Body of pancreas (tissue), 4 donors: ENCODE measurements around the gene MMD2. TPM values are rescaled to one million over a fixed set of nuclear protein-coding genes. Genes with fewer than 3 reads are reported as not detected.

Source experiments
- ATAC-seq: fragments of 150-250 bp; one replicate; pipeline ENCODE4 v1.9.1; 2016
- DNase-seq, 4 donors: peaks; one replicate each; pipeline ENCODE4 v3.0.0-alpha.2; 2019
- H3K27ac ChIP-seq, 4 donors: fragments of 200-600 bp; sonication (generic); 1 replicate in 3 of 4; 2 replicates in 1 of 4; pipeline versions ENCODE4 v1.5.1 to v1.6.1; 2016 to 2019; ENCODE audit warnings: mild to moderate bottlenecking in 1 of 4, mixed read lengths in 1 of 4, moderate library complexity in 1 of 4
- H3K27me3 ChIP-seq, 2 donors: fragments of 200-600 bp; sonication (generic); one replicate each; pipeline ENCODE4 v1.6.0; 2016; ENCODE audit warnings: mild to moderate bottlenecking in 1 of 2
- H3K36me3 ChIP-seq, 2 donors: fragments of 200-600 bp; sonication (generic); replicated peaks in 1 of 2; 2 replicates each; pipeline ENCODE4 v1.5.1; 2016; ENCODE audit warnings: low read depth in 2 of 2; ENCODE audit not compliant: insufficient read depth in 1 of 2
- H3K4me1 ChIP-seq: fragments of 200-600 bp; sonication (generic); one replicate; pipeline ENCODE4 v1.6.0; 2016
- H3K4me3 ChIP-seq, 2 donors: fragments of 200-600 bp; sonication (generic); 1 replicate in 1 of 2; 2 replicates in 1 of 2; pipeline ENCODE4 v1.5.1; 2016 to 2019
- H3K9me3 ChIP-seq, 3 donors: fragments of 200-600 bp; sonication (generic); 1 replicate in 2 of 3; 2 replicates in 1 of 3; pipeline ENCODE4 v1.5.1; 2016
- POLR2A ChIP-seq, 3 donors: fragments of 450-650 bp; IDR thresholded peaks; one replicate each; pipeline ENCODE4 v1.6.1; 2016; ENCODE audit warnings: antibody characterized with exemption in 3 of 3, mild to moderate bottlenecking in 2 of 3
- WGBS, 2 donors: methylation state at CpG; one replicate each; pipeline ENCODE4 v1.1.5; 2017; 5-methylcytosine and 5-hydroxymethylcytosine counted together
- intact Hi-C: fragments of 100-400 bp; cut with DNase I; formaldehyde crosslinking; loops from one replicate; pipeline ENCODE4 v1.15.1; 2023
- total RNA-seq, 2 donors: library from RNA; depleted of rRNA; stranded (reverse); fragments of >200 nt; gene quantifications; one replicate each; pipeline ENCODE4 v1.1.0, GENCODE V29; 2016
- TF ChIP-seq, protein P1 (sequence below), 7 experiments: fragments of 450-650 bp in 4 of 7; fragments of 200-600 bp in 3 of 7; sonication (generic) in 3 of 7; IDR thresholded peaks; one replicate each; pipeline ENCODE4 v1.5.1; 2016 to 2019; ENCODE audit warnings: antibody characterized with exemption in 7 of 7

The MMD2 gene
- total RNA-seq, 2 donors from 2014 or later, result not detected

DNA sequence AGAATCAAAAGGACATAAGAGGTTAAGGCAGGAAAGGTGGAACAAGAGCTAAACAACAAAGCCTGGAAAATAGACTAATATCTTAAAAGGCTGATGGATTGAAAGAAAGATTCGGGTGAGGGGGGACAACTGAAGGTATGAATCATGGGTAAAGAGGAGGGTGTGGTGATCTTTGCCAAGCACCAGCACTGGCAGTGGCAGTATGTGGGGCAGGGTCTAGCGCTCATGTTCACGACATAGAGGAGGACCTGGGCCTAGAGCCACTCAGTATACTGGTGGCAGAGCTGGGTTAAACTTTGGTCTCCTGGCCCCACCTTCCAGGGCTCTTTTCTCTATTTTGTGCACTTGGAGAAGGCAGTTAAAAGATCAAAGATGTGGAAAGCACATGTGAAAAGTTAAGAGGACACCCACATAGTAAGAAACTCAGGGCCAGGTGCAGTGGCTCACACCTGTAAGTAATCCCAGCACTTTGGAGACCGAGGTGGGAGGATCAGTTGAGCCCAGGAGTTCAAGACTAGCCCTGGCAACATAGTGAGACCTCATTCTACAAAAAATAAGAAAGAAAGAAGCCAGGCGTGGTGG is 40.5 kb upstream of the MMD2 start:
- 89 to 92% methylated on average over 5 of the region's 5 CpGs for WGBS, 2 donors
- Histone ChIP-seq H3K9me3 (no peaks in the 10 kb centered on the region), H3K4me1 (no peaks in the 10 kb centered on the region), H3K27me3 (no peaks in the 10 kb centered on the region), H3K27ac (no peak overlapping the region), H3K4me3 (no peak overlapping the region), H3K36me3 (peaks cover 0 to 6% of the 10 kb centered on the region in 2 donors)
- DNase-seq (no peak), ATAC-seq (no peak)
- TF ChIP-seq, protein P1, sequence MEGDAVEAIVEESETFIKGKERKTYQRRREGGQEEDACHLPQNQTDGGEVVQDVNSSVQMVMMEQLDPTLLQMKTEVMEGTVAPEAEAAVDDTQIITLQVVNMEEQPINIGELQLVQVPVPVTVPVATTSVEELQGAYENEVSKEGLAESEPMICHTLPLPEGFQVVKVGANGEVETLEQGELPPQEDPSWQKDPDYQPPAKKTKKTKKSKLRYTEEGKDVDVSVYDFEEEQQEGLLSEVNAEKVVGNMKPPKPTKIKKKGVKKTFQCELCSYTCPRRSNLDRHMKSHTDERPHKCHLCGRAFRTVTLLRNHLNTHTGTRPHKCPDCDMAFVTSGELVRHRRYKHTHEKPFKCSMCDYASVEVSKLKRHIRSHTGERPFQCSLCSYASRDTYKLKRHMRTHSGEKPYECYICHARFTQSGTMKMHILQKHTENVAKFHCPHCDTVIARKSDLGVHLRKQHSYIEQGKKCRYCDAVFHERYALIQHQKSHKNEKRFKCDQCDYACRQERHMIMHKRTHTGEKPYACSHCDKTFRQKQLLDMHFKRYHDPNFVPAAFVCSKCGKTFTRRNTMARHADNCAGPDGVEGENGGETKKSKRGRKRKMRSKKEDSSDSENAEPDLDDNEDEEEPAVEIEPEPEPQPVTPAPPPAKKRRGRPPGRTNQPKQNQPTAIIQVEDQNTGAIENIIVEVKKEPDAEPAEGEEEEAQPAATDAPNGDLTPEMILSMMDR (IDR thresholded peaks at IDR 0.05), result no peak
- TF ChIP-seq POLR2A (IDR thresholded peaks at IDR 0.05), result no peak
- intact Hi-C loops, result no loop called here

DNA sequence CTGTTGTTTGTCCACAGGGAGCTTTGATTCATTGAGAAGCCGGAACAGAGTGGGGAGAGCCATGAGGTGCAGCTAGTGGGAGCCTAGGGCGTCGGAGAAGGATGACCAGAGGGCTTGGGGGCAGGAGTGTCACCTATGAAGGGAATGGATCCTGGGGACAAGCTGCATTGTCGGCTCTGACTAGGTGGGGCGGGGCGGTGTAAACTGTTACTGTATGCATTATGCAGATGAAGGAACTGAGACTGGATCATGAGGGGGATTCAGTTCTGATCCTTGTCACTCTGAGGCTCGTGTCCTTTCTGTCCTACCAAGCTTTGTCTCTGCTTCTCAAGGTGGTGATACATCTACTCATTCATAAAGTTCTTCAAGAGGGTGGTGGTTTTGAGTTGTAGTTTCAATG is 39.9 kb upstream of the MMD2 start:
- no peak overlapping the region for H3K4me3 ChIP-seq
- DNase-seq, result no peak
- no peak overlapping the region for H3K27ac ChIP-seq
- WGBS, 2 donors, result 86 to 94% methylated on average over 7 of the region's 7 CpGs
- TF ChIP-seq, protein P1 (IDR thresholded peaks at IDR 0.05), result no peak
- TF ChIP-seq POLR2A (IDR thresholded peaks at IDR 0.05), result no peak
- no peaks in the 10 kb centered on the region for H3K9me3 ChIP-seq
- H3K27me3 ChIP-seq, result no peaks in the 10 kb centered on the region
- ATAC-seq, result no peak
- H3K4me1 ChIP-seq, result no peaks in the 10 kb centered on the region
- intact Hi-C loops, result no loop called here
- H3K36me3 ChIP-seq, result peaks cover 0 to 6% of the 10 kb centered on the region in 2 donors

DNA sequence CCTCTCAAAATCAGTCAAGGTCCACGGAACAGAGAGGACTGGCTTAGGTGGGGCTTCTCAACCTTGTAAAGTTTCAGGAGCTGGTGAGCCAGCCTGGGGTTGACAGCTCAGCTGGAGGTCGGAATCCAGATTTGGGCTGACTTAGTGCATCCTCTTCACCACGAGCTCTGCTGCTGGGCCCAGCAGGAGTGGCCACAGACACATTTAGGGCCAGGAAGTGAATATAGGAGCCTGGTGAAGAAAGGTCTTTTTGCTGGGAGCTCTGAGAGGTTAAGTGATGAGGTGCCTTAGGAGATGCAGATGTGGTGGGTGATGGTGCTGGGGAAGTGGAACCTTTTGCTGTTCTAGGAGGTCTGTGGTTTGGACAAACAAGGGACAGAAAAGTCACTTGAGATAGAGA is 39.3 kb upstream of the MMD2 start:
- Histone ChIP-seq H3K36me3 (peaks cover 0 to 9% of the 10 kb centered on the region in 2 donors), H3K27me3 (no peaks in the 10 kb centered on the region), H3K4me3 (no peak overlapping the region), H3K9me3 (no peaks in the 10 kb centered on the region), H3K4me1 (no peaks in the 10 kb centered on the region), H3K27ac (no peak overlapping the region)
- 87 to 97% methylated on average over 3 of the region's 3 CpGs for WGBS, 2 donors
- DNase-seq, result no peak
- TF ChIP-seq POLR2A (IDR thresholded peaks at IDR 0.05), result no peak
- TF ChIP-seq, protein P1 (IDR thresholded peaks at IDR 0.05), result no peak
- ATAC-seq, result no peak
- intact Hi-C loops, result no loop called here

DNA sequence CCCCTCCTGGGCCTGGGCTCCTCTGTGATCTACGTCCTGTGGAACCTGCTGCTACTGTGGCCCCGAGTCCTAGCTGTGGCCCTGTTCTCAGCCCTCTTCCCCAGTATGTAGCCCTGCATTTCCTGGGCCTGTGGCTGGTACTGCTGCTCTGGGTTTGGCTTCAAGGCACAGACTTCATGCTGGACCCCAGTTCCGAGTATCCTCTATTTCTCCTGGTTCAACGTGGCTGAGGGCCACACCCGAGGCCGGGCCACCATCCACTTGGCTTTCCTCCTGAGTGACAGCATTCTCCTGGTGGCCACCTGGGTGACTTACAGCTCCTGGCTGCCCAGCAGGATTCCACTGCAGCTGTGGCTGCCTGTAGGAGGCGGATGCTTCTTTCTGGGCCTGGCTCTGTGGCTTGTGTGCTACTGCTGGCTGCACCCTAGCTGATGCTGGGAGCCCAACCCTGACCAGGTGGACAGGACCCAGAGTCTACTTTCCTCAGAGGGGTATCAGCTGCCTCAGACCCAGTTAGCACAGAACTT is 37.8 kb upstream of the MMD2 start:
- WGBS, 2 donors, result 89 to 90% methylated on average over 7 of the region's 7 CpGs
- Histone ChIP-seq H3K9me3 (no peaks in the 10 kb centered on the region), H3K27me3 (no peaks in the 10 kb centered on the region), H3K4me1 (no peaks in the 10 kb centered on the region), H3K36me3 (peaks cover 0 to 11% of the 10 kb centered on the region in 2 donors), H3K27ac (no peak overlapping the region), H3K4me3 (no peak overlapping the region)
- intact Hi-C loops, result no loop called here
- no peak for TF ChIP-seq POLR2A (IDR thresholded peaks at IDR 0.05)
- TF ChIP-seq, protein P1 (IDR thresholded peaks at IDR 0.05), result no peak
- ATAC-seq (no peak), DNase-seq (no peak)

DNA sequence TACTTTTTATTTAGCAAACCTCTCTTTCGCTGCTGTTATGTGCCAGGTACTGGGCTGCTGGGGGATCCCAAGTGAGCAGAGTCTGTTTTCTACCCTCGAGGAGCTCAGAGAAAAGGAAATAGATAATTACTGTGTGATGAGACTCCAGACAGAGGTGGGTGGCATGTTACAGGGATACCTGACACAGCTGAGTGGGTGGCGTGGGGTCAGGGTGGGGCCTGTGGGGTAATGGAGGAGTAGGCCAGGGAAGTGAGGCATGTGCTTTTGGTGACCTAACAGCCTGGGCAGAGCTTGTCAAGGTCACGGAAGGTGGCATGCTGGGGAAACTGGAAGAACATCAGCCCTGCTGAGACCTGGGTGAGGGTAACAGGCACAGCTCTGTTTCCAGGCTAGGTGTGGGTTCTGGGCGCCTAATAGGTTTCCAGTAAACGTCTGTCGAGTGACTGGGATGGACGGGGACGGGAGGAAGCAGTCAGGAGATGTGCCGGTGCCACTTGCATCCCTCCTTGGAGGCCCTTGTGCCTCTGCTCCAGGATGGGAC is 36.5 kb upstream of the MMD2 start:
- DNase-seq (no peak), ATAC-seq (no peak)
- TF ChIP-seq POLR2A (IDR thresholded peaks at IDR 0.05), result no peak
- TF ChIP-seq, protein P1 (IDR thresholded peaks at IDR 0.05), result no peak
- H3K27ac ChIP-seq, result no peak overlapping the region
- intact Hi-C loops, result no loop called here
- peaks cover 0 to 16% of the 10 kb centered on the region in 2 donors for H3K36me3 ChIP-seq
- H3K9me3 ChIP-seq, result no peaks in the 10 kb centered on the region
- H3K27me3 ChIP-seq, result no peaks in the 10 kb centered on the region
- H3K4me3 ChIP-seq, result no peak overlapping the region
- no peaks in the 10 kb centered on the region for H3K4me1 ChIP-seq
- WGBS, 2 donors, result 85 to 91% methylated on average over 10 of the region's 10 CpGs
